Heart left ventricle (tissue), 13 donors: ENCODE measurements around the gene DAP.

Source experiments
- CTCF ChIP-seq, 12 donors: fragments of 200-600 bp; sonication (generic) in 4 of 12; IDR thresholded peaks; one replicate each; pipeline versions ENCODE4 v1.5.0 to v1.8.0; 2018 to 2022; ENCODE audit warnings: antibody characterized with exemption in 12 of 12, mild to moderate bottlenecking in 5 of 12
- POLR2A ChIP-seq, 2 donors: fragments of 450-650 bp; IDR thresholded peaks; one replicate each; pipeline ENCODE4 v1.6.1; 2017; ENCODE audit warnings: antibody characterized with exemption in 2 of 2, mild to moderate bottlenecking in 2 of 2, moderate library complexity in 2 of 2
- donor health status: ischemic (EF 13 %, LVEDD 7.1; RV severe dilation, severe dysfunction).
- donor health status: DM: no; HTN: yes; CAD: no.
- donor health status: DM: no; HTN: no; CAD: no.
- donor health status: ischemic (EF 25% LVEDD 6.9; RV normal size, moderate dysfunction).
- donor health status: ischemic (EF 25% LVEDD 5.7; RV mildly dilated, moderate dysfunction).
- donor health status: ischemic (EF 35%, LVEDD 5.7; RV mildly dilated, moderate dysfunction).
- donor health status: nonischemic (EF 11% LVEDD 7.7; RV severe dilation, severe dysfunction).
- donor health status: DM: yes; HTN: yes; CAD: no.
- donor health status: PGD.
- donor health status: ischemic (EF 29% LVEDD 5.4; RV normal size, mild dysfunction).
- donor health status: nonischemic (EF 23%, LVEDD 6.1; RV moderate dilation, normal function).

- no peak for TF ChIP-seq POLR2A (IDR thresholded peaks at IDR 0.05)
- TF ChIP-seq CTCF (IDR thresholded peaks at IDR 0.05): no peak
Observed at GRCh38 chr5:10734832-10735523, 26.1 kb downstream of the DAP start.
